Non-pigmented ciliary epithelial cell (primary cell): ENCODE measurements around the gene TGFBR1.

Experiments
- DNase-seq: peaks from one replicate; pipeline ENCODE4 v3.0.0-alpha.2; 2010; ENCODE audit warnings: low read depth

The TGFBR1 gene

DNA sequence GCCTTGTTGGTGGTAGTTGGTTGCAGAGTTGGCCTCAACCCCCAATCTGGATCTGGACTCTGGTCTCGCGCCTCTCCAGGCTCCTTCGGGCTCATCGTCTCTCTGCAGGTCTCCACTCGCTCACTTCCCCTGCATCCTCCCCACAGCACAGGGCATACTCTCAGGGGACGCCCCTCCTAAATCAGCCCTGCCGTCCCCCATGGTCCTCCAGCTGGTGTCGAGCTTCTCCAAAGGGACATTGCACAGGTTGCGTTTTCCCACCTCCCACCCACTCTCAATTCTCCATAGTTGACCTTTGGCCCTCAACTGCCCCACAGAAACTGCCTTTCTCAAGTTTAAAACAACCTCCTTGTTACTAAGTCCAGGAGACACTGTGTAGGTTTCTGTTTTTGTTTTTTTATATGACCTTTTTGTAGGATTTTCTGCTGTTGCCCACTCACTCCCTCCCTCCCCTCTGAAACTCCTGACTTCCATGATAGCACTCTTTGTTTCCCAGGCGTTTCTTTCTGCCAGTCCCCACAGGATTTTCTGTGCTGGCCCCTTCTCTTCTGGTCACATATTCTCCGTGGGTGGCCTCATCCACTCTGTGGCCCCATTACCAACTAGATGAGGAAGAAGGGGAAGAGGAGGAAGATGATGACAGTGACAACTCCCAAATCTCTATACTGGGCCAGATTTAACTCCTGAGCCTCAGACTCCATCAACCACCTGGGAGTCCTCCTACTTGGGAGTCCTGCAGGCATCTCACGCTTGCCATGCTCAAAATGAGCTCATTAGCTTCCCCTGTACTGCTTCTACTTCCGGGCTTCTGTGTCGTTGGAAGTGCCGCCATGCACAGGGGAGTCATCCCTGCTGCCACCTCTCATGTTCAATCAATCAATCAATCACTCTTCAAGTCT lies 66.6 kb downstream of the TGFBR1 start:
- no peak for DNase-seq

DNA sequence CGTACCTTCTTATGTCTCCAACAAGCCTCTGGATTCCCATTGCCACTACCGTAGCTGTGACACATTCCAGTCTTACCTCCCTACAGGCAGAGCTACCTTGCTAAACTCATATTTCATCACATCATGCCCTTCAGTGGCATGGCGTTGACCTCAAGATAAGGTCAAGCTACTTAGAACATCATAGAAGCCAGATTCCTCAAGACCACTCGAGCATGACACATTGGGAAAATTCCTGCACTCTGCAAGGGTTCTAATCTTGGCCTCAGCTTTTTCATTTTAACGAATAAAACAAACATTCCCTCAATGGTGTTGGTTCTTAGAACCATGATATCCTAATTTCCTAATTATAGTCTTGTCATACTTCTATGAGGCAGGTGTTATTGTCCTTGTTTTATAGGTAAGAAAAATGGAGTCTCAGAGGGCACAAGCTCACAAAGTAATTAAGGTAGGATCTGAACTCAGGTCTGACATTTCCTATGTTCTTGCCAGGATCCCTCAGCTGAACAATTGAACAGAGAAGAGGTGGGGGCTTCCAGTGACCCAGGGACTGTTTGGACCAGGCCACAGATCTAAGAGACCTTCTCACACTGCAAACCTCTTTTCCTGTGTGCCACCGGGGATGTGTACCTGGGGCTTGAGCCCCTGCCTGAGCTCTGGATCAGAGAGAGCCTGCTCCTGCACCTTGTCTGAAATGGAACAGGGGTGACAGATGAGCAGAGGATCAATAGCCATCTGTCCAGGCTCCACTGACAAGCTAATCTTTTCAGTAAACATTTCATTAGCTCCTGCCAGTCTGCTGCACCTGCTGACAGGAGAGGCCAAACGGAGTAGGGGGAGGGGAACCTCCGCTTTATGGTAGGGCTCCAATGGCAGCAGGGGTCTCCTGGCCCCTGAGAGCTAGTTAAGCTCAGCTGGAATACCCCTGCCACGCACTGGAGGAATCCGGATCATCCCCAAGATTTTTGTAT lies 67.5 kb downstream of the TGFBR1 start:
- no peak for DNase-seq

DNA sequence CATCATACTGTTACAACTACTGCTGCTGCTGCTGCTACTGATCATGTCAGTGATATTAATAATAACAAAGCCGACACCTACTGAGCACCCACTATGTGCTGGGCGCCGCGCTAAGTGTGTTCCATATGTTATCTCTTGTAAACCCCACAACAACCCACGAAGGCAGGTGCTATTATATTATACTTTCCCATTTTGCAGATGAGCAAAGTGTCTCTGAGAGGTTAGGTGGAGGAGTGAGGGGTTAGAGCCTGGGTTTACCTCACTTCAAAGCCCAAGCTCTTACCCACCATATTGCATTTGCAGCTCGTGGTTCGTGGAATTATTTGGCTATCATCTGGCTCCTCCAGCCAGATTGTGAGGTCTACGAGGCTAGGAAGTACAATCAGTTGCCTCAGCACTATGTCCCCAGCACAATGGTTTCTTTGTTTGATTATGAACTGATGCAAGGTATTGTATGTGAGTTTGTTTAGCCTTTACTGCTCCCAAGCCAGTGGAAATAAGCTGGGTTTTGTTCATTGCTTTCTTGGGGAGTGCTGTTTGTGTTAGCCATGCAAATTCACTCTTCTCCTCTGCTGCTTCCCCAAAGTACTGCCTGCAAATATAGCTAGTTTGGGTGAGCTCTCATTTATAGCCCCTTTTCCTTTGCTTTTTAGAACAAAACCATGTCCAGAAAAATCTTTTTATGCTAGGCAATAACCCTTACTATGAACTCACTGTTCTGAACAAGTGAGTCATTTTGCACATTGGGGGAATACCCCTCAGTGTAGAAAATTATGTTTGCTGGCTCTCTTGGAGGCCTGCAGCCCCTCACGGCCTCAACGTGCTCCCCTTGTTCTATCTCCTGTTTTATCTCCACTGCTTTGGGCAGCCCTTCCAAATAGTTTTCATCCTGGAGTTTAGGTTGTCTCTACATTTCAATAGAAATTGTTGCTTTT lies 68.9 kb downstream of the TGFBR1 start:
- no peak for DNase-seq

DNA sequence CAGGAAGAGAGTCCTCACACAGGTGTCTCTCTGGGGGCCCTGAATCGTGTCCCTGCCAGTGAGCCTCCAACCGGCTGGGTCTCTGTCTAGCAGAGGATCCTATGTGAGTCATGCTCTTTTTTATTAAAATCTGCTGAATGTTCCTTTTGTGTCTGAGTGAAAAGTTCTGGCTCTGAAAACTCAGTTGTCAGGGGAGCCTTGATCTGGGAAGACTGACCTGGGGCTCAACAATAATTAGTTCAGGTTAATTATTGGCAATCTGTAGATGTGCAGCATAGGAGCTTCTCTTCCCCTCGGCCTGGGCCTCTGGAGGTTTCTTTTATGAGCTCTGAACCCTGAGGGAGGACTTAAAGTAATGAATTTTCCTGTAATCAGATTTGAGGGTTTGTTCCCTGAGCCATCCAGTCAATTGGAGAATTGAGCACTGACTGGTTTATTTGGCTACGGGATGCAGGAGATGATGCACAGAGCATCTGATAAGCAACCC lies 71.7 kb downstream of the TGFBR1 start:
- no peak for DNase-seq

DNA sequence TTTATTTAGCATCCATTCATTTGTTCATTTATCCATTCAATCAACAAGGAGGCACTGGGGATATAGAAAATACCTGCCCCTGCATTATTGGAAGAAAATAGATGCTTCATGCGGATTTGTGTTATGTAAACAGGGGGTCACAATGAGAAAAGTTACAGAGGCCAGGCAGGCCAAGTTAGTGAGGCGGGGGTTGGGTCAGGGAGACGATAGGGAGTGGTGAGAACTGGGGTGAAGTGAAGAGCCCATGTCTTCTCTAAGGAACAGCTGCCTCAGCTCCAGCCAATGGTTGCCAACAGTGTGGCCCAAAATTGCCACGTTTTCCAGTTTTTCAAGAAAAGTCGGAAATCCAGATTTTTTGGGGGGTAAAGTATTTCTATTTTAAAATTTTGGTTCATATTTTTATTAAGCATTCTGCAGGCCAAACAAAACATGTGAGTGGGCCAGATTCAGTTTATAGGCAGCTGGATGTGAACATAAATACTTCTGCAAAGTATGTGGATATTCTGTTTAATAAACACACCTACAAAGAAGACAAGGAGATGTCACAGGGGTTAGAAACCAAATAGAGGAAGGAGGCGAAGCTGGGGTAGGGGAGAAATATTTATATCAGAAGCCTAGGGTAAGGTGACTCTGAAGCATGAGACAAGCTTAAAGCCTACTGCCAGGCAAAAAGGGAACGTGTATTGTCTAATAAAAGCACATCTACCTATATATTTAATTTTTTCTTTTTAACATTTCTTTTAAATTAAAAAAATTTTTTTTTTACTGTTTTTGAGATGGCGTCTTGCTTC lies 72.9 kb downstream of the TGFBR1 start:
- DNase-seq, result no peak

DNA sequence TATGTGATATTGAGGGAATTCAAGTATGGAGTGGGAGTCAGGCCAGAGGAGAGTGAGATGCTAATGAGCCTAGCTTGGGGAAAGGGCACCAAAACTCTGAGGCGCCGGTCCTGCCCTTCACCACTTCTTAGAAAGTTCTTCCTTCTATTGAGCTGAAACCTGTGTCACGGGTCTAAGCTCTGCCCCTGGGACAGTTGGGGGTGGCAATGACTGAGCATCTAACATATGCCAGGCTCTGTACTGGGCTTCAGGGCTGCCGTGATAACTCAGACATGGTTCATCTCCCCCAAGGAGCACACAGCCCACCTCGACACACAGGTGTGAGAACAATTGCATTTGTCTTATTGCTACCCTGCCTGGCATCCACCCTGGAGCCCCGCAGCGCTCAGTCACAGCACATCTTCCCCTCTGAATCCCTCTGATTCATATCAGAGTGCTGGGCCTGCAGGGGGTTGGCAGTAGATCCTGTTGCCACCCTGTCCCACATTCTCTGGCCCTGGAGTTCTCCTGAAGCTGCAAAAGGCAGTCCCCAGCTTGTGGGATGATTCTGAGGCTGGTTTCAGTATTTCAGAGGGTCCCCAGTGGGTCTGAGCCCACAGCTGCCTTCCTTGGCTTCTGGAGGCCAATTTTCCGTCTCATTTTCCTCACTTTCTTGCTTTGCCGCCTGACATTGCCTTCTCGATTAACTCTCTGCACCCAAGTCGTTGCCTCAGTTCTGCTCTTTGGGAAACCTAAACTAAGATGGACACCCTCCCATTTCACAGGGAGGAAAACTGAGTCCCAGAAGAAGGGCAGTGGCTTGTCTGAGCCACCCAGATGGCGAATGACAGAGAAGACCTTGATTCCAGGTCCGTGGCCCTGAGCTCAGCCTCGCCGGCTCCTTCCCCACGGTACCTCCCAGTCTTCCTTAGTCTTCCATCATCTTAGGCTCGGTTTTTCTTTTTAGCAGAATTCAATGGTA lies 74.3 kb downstream of the TGFBR1 start:
- no peak for DNase-seq

DNA sequence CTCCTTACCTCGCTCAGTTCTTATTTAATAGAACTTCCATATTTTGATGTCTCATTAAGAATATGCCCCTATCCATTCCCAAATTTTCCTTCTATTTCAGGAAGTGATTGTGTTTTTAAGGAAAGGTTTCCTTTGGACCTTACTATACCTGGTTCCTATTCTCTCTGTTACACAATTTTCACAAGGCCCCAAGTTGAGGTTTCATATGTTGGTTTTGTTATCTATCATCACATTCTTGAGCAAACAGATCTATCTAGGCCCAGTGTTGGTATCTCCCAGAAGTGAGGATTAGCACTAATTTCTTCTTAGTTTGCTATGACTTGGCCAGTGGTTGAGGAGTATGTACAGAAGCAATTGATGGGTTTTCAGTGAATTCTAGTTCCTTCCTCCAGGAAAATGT lies 75.3 kb downstream of the TGFBR1 start:
- DNase-seq, result no peak

DNA sequence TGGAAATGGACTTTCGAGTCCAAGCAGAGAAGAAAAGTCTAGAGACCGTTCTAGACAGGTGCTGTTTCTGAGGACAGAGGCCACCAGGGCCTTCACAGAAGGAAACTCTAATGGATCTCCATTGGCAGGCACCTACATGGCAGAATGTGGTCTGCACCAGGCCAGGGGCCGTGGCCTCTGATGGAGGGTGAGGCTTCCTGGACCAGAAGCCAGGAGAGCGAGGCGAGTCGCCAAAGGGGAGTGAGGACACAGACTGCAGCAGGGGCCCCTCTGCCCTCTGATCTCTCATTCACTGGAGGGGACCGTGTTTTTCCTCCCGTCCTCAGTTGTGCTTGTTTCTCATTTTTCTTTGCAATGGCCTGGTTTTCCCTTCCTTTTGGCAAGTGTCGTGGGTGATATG lies 75.7 kb downstream of the TGFBR1 start:
- no peak for DNase-seq

DNA sequence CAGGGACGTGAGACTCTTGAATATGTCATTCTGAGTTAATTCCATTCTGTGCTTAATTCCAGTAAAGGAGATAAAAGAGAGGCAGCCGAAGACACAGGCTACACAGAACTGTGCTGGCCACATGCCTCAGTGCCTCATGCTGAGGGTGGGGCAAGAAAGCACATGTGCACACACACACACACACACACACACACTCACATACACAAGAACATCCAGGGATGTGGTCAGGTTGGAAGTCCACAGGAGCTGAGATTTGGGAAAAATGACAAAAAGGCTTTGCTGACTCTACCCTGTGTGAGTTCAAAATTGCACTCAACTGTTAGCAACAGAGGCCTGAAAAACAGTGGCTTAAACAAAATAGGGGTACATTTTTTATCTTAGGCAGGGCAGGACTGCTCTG lies 76.3 kb downstream of the TGFBR1 start:
- no peak for DNase-seq

DNA sequence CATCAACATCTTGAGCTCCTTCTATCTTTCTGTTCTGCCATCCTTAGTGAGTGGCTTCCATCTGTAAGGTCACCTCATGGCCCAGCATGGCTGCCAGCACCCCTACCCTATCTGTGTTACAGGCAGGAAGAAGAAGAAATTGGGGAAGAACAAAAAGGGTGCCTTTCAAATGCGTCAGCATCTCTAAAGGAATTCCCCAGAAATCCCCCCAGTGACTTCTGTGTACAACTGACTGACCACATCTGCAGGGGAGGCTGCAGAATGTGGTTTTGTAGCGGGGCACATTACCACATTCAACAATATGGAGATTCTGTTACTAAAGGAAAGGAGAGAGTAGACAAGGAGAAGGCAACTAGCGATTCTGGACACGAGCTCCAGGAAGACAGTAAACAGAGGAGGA lies 76.7 kb downstream of the TGFBR1 start:
- peak; percentile 51 for DNase-seq

DNA sequence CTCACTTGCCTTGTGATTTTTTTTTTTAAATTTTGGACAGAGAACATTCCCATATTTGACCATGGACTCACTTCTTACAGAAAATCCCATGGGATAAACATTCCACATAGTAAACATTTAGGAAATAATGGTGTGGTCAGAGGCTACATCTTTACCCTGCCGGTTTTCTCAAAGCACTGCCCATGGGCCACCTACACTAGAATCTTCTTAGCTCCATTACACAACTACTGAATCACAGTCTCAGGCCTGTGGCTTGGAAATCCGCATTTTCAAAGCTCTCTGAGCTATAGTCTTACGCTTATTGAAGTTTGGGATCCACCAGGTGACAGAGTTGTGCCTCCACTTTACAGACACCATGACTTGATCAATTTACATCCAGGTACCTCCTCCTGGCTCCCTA lies 77.4 kb downstream of the TGFBR1 start:
- no peak for DNase-seq

DNA sequence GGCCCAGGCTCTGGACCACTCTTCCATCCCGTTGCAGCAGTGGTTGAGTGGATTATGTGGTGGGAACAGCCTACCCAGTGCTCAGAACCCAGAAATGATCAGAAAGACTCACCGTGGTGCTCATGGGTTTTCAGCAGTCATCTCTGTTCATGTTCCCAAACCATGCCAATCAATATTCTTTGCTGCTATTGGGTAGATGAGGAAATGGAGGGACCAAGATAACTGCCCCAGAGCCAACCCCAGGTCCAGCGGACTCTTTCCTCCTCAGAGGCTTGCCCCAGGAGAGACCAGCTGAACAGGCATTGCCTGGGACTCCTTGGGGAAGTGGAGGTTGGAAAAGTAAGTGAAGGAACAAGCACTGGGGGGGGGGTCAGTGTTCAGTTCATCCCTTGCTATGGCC lies 78.7 kb downstream of the TGFBR1 start:
- DNase-seq, result no peak

DNA sequence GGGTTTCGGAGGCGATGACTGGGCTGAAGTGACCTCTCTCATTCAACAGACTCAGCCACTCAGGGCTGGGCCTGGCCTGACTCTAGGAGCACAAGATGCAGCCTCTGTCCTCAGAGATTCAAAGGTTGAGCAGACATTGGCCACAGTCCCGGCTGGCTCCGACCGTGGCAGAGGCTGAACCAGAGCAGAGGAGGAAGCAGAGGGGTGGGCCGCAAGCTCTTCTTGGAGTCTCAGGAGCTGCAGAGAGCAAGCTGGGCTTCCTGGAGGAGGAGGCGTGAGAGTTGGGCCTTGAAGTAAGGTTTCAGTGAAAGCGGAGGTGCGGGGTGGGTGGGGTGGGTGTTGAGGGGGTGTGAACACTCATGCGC lies 79.2 kb downstream of the TGFBR1 start:
- DNase-seq, result no peak

DNA sequence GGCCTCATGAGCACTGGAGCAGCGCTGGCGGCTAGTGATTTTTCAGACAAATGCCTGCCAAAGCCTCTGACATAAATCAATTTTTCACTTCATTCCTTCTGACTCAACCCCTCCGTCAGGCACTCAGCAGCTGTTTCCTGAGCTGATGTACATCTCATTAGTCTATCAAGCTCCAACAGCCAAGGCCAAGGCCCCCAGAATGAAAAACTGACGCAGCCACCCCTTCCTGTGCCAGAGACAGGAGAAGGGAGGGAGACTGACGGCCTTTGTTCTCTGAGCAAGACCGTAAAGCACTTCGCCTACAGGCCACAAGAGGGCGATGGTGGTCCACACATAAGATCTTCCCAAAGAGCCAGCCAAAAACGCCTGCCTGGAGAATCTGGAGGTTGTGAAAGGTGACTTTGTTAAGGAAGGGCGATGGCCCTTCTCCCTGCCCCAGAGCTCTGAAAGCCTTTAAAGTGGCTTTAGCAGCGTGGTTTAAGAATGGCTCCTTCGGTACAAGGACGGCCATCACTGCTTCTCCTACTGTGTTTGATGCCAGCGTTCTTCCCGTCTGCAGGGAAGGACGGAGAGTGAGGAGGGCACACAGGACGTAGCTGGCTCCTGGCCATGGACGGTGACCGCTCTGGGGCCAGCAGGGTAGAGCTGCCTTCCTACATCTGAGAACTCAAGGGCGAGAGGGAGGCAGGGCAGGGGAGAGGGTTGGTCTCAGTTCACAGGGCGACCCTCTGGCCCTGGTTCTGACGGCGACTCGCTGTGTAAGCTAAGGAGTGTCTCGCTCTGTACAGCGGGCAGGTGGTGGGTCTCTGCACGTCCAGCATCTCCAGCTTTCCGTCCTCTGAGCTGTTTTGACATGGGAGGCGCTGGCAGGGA lies 79.8 kb downstream of the TGFBR1 start:
- peak; percentile 82 for DNase-seq

DNA sequence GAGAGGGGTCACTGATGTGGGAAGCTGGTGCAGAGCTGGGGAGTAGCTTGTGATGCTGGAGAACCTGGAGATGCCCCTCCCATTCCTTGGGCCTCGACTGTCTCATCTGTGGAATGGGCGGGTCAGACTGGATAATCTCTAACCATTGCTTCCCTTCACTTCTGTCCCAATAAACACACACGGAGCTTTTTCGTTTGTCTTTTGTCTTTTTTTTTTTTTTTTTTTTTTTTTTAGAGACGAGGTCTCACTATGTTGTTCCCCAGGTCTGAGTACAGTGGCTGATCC lies 80.4 kb downstream of the TGFBR1 start:
- no peak for DNase-seq

DNA sequence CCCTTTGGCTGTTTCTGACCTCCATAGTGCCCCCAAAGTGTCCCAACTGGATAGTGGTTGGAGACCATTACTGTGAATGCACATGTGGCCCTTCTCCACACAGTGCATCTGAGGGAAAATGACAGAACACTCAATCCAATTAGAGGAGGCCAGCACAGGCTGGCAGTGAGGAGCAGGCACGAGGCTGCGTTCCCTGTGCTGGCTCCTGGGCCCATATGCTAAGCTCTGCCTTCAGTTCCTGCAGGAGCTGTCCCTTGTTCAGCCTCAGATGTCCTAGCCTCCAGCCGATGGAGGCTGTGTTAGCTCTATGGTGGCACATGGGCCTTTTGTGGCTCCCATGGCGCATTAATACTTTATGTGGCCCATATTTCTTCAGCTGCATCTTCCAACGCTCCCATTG lies 81.0 kb downstream of the TGFBR1 start:
- no peak for DNase-seq

DNA sequence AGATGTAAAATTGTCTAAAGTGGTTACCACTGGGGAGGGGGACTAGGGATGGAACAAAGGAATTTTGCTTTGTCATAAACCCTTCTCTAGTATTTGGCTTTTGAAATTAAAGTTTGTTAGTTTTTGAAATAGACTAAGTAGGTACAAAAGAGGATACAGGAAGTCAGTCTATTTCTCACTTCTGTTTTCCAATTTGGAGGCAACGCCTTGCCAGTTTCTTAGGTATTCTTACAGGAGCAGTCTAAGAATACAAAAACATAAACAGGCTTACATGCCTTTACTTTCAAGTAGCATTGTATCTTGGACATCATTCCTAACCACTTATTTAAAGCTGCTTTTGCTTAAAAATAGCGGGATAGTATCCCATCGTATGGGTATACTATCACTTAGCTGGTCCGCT lies 82.4 kb downstream of the TGFBR1 start:
- no peak for DNase-seq

DNA sequence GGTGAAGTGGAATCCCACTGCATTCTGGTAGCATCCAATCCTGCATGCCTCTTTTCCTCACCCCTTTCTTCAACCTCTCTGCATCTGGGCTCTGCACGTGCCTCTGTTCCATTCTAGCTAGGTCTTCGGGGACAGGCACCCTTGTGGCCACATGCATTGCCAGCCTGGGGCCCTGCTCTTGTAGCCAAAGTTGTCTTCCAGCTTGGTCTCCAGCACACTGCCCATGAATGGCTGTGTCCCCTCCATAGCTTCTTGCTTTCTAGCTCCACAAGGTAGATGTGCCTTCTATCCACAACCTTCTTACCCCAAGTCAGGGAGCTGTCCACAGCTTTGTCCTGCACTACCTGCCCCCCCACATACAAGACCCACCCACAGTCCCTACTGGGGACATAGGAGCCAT lies 84.3 kb downstream of the TGFBR1 start:
- DNase-seq, result no peak
